Ovary (tissue), 9 donors: ENCODE results near the gene GTF3C4. TPM values are rescaled to one million over a fixed set of nuclear protein-coding genes. Genes with fewer than 3 reads are reported as not detected.

Experiments
- DNase-seq, 5 donors: peaks; one replicate each; pipeline ENCODE4 v3.0.0-alpha.2; 2019 to 2020
- H3K27ac ChIP-seq, 2 donors: fragments of 200-600 bp; one replicate each; pipeline versions ENCODE4 v1.5.1 to v1.8.0; 2019 to 2022
- H3K27me3 ChIP-seq: fragments of 200-600 bp; one replicate; pipeline ENCODE4 v1.8.0; 2022
- H3K36me3 ChIP-seq: fragments of 200-600 bp; sonication (generic); one replicate; pipeline ENCODE4 v1.5.1; 2019
- H3K4me1 ChIP-seq: one replicate; pipeline ENCODE4 v1.8.1; 2013; ENCODE audit warnings: mild to moderate bottlenecking, moderate library complexity; ENCODE audit not compliant: insufficient read depth
- H3K4me3 ChIP-seq: fragments of 200-600 bp; sonication (generic); one replicate; pipeline ENCODE4 v1.5.1; 2017
- H3K9me3 ChIP-seq, 2 donors: fragments of 200-600 bp in 1 of 2; sonication (generic) in 1 of 2; one replicate each; pipeline versions ENCODE4 v1.5.1 to v1.8.1; 2013 to 2019; ENCODE audit warnings: mild to moderate bottlenecking in 1 of 2, moderate library complexity in 1 of 2
- EP300 ChIP-seq: sonication (generic); formaldehyde crosslinking; IDR thresholded peaks from one replicate; pipeline ENCODE4 v1.6.1; 2017; ENCODE audit warnings: antibody characterized with exemption
- POLR2A ChIP-seq: fragments of 450-650 bp; IDR thresholded peaks from one replicate; pipeline ENCODE4 v1.6.1; 2017; ENCODE audit warnings: antibody characterized with exemption, mild to moderate bottlenecking, moderate library complexity
- WGBS, 3 donors: extraction: QIAGEN DNeasy Blood & Tissue Kit in 1 of 3; methylation state at CpG; one replicate each; pipeline versions ENCODE4 v1.1.5 to v1.1.7; 2013 to 2017; 5-methylcytosine and 5-hydroxymethylcytosine counted together
- intact Hi-C, 4 donors: fragments of 100-400 bp; cut with DNase I; formaldehyde crosslinking; loops; one replicate each; pipeline versions ENCODE4 v1.11.0 to v1.15.1; 2022 to 2023
- polyA plus RNA-seq, 2 donors: library from polyadenylated mRNA; stranded (reverse); fragments of 200-250 nt in 1 of 2; fragments of 350-450 nt in 1 of 2; fragmentation: Illumina TruSeq in 1 of 2; extraction: RNeasy Lipid Tissue Mini Kit (QIAGEN cat#74804) in 1 of 2; gene quantifications; one replicate each; pipeline ENCODE4 v1.2.3, GENCODE V29; 2013 to 2014
- total RNA-seq, 7 donors: library from RNA; depleted of rRNA in 2 of 7; stranded (reverse); fragments of >200 nt in 2 of 7; fragmentation: NEBNext Ultra II Directional in 3 of 7; extraction: Animal tissue kit (Norgen Biotek cat#: 25700) in 3 of 7; gene quantifications; one replicate each; pipeline versions ENCODE4 v1.1.0 to v1.2.4, GENCODE V29; 2016 to 2023
- TF ChIP-seq, protein P1 (sequence below), 3 donors: fragments of 450-650 bp in 2 of 3; fragments of 200-600 bp in 1 of 3; IDR thresholded peaks; one replicate each; pipeline versions ENCODE4 v1.5.1 to v1.8.0; 2016 to 2022; ENCODE audit warnings: antibody characterized with exemption in 3 of 3, mild to moderate bottlenecking in 1 of 3
- donor health status: DM: no; HTN: no; CAD: no; lungs with moderate emphysema.
- donor health status: DM: no; HTN: no; CAD: no.
- donor health status: Bipolar disorder and iron deficiency.
- donor health status: DM: yes; HTN: yes; CAD: no.
- donor health status: DM: no; HTN: no; CAD: no.
- donor health status: DM: yes; HTN: yes; CAD: no.

The GTF3C4 gene
- total and polyA plus RNA-seq, 9 donors, result 7.0 to 19.4 (median 15.5) TPM

DNA sequence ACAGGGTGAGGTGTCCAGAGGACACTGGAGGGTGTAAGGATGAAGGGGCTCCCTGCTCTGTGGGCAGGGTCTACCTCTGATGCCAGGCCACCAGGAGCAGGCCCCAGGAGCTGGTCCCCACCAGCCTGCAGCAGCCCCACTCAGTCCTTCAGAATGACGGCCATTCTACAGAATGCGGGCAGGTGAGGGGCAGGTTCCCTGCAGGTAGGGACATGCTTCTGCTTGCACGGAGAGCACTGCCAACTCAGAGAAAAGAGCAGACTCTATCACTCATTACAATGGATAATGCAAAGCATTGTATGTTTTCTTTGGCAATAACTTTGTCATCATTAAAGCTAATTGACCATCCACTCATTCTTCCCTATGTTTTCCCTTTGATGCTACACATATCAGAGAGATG, 39.5 kb upstream of the GTF3C4 start:
- no peaks in the 10 kb centered on the region for H3K27me3 ChIP-seq
- intact Hi-C loops, result no loop called here
- no peak overlapping the region for H3K27ac ChIP-seq
- no peaks in the 10 kb centered on the region for H3K4me1 ChIP-seq
- H3K36me3 ChIP-seq, result peaks cover 4% of the 10 kb centered on the region
- no peak overlapping the region for H3K4me3 ChIP-seq
- TF ChIP-seq EP300, result no peak
- TF ChIP-seq, protein P1, sequence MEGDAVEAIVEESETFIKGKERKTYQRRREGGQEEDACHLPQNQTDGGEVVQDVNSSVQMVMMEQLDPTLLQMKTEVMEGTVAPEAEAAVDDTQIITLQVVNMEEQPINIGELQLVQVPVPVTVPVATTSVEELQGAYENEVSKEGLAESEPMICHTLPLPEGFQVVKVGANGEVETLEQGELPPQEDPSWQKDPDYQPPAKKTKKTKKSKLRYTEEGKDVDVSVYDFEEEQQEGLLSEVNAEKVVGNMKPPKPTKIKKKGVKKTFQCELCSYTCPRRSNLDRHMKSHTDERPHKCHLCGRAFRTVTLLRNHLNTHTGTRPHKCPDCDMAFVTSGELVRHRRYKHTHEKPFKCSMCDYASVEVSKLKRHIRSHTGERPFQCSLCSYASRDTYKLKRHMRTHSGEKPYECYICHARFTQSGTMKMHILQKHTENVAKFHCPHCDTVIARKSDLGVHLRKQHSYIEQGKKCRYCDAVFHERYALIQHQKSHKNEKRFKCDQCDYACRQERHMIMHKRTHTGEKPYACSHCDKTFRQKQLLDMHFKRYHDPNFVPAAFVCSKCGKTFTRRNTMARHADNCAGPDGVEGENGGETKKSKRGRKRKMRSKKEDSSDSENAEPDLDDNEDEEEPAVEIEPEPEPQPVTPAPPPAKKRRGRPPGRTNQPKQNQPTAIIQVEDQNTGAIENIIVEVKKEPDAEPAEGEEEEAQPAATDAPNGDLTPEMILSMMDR (IDR thresholded peaks at IDR 0.05), result no peak
- TF ChIP-seq POLR2A, result no peak
- no peaks in the 10 kb centered on the region for H3K9me3 ChIP-seq
- 76 to 81% (median 77%) methylated on average over 3 of the region's 3 CpGs for WGBS, 3 donors
- DNase-seq, result no peak

DNA sequence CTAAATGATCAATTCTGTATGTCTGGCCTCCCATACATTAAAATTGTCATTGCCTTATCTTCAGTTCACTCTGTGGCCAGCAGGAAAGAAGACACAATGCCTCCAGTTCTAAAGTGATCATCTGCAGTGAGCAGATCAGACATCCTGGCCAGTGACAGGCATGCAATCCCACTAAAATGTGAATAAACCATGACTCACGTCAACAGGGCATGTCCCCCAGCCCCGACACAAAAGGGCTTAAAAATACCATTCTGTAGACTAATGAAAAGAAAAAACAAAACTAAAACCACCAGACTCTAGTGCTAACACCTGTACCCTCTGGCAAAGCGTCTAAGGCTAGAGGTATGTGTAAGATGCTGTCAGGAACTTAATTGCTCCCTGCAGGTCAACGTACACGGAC, 39.0 kb upstream of the GTF3C4 start:
- no peak for DNase-seq
- Histone ChIP-seq H3K27me3 (no peaks in the 10 kb centered on the region), H3K36me3 (peaks cover 4% of the 10 kb centered on the region), H3K4me1 (no peaks in the 10 kb centered on the region), H3K27ac (no peak overlapping the region), H3K4me3 (no peak overlapping the region), H3K9me3 (no peaks in the 10 kb centered on the region)
- TF ChIP-seq EP300 (no peak), POLR2A (no peak)
- TF ChIP-seq, protein P1 (IDR thresholded peaks at IDR 0.05), result no peak
- 87 to 93% (median 91%) methylated on average over 5 of the region's 5 CpGs for WGBS, 3 donors
- intact Hi-C loops, result no loop called here

DNA sequence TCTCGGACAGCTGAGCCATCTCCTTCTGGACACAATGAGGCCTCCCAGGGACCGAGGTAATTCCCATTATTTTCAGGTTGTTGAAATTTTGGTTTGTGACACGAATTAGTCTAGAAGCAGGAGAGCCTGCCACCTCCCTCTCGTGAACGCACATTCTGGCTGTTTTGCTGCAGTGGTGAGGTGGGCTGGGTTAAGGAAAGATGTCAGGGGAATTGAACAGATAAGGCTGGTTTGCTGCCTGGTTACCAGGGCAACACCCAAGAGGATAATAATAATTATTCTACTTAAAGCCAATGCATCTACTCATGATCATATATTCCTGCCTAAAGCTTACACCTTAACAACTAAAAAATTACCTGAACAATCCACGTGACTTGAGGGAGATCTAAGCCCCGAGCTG, 38.6 kb upstream of the GTF3C4 start:
- H3K4me1 ChIP-seq, result no peaks in the 10 kb centered on the region
- intact Hi-C loops, result no loop called here
- TF ChIP-seq, protein P1 (IDR thresholded peaks at IDR 0.05), result no peak
- TF ChIP-seq EP300 (no peak), POLR2A (no peak)
- peaks cover 4% of the 10 kb centered on the region for H3K36me3 ChIP-seq
- no peaks in the 10 kb centered on the region for H3K9me3 ChIP-seq
- no peak overlapping the region for H3K4me3 ChIP-seq
- 72 to 85% (median 73%) methylated on average over 7 of the region's 7 CpGs for WGBS, 3 donors
- no peak for DNase-seq
- H3K27ac ChIP-seq, result no peak overlapping the region
- no peaks in the 10 kb centered on the region for H3K27me3 ChIP-seq

DNA sequence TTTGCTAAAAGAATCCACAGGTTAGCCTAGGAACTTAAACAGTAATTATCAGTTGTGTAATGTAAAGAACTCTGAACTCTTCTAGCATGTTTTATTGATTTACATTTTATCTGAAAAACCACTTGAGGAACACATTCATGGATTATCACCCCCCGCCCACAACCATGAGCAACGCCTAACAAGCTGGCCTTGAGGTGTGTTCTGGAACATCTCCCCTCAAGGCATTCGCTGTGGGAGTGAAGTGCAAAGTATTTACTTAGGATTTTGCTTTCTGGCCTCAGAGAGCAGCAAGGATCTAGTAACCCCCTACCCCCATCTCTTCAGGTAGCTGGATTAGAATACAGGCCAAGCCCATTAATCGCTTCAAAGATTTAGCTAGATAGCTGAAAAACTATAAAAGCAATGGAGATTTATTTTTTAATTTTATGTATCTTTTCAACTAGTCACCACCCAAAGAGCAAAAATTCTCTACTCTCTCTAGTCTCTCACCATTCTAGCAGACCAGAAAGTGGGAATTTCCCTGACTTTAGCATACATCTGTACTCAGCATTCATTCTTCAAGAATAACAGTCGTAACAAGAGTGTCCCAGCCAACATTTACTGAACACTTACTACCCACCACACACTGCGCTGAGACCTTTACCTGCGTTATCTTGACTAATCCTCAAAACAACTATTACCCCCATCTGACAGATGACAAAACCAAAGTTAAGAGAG, 37.7 kb upstream of the GTF3C4 start:
- 82 to 90% (median 84%) methylated on average over 7 of the region's 7 CpGs for WGBS, 3 donors
- H3K4me1 ChIP-seq, result no peaks in the 10 kb centered on the region
- peaks cover 4% of the 10 kb centered on the region for H3K36me3 ChIP-seq
- TF ChIP-seq, protein P1 (IDR thresholded peaks at IDR 0.05), result no peak
- TF ChIP-seq POLR2A (no peak), EP300 (no peak)
- H3K27ac ChIP-seq, result no peak overlapping the region
- no peak for DNase-seq
- H3K27me3 ChIP-seq, result no peaks in the 10 kb centered on the region
- intact Hi-C loops, result no loop called here
- H3K4me3 ChIP-seq, result no peak overlapping the region
- H3K9me3 ChIP-seq, result no peaks in the 10 kb centered on the region
